Activated naive CD4-positive, alpha-beta T cell treated with anti-CD3 and anti-CD28 coated beads, Interleukin-2, amount 10 ng/mL, durations not matched to agents 7 days and 5 days (primary cell): Measurements from ENCODE around the gene SLC9A1.
"Not testable (repeated sequence)": the region's sequence is repeated elsewhere in the genome, so short reads cannot be mapped to it uniquely, and the experiment has no call there.

Experiments used
- CTCF ChIA-PET: fragments of 350-600 bp; sonication (Branson Sonifier 250); formaldehyde crosslinking; loops from one replicate; lab custom pipeline; 2021; ENCODE audit warnings: antibody characterized with exemption; lab: Charles Lee
- DNase-seq: peaks from one replicate; pipeline ENCODE4 v3.0.0-alpha.2; 2020
- H3K27ac Mint-ChIP-seq: one replicate; pipeline ENCODE4 v1.8.0; 2021; ENCODE audit warnings: mild to moderate bottlenecking, moderate library complexity, mixed read lengths
- H3K27me3 Mint-ChIP-seq: one replicate; pipeline ENCODE4 v1.8.0; 2021; ENCODE audit warnings: mild to moderate bottlenecking, mixed read lengths
- H3K36me3 Mint-ChIP-seq: one replicate; pipeline ENCODE4 v1.8.0; 2021; ENCODE audit warnings: mixed read lengths
- H3K4me1 Mint-ChIP-seq: one replicate; pipeline ENCODE4 v1.8.0; 2021; ENCODE audit warnings: mixed read lengths
- H3K4me3 Mint-ChIP-seq: one replicate; pipeline ENCODE4 v1.8.0; 2021; ENCODE audit warnings: mild to moderate bottlenecking, moderate library complexity, mixed read lengths
- H3K9me3 Mint-ChIP-seq: one replicate; pipeline ENCODE4 v1.8.0; 2021; ENCODE audit warnings: mixed read lengths

Gene SLC9A1

GRCh38 chr1:27136236-27136551, 18.7 kb downstream of the SLC9A1 start:
- no peaks in the 10 kb centered on the region for H3K27me3 Mint-ChIP-seq
- H3K4me1 Mint-ChIP-seq: peaks cover 43% of the 10 kb centered on the region
- no peak overlapping the region for H3K4me3 Mint-ChIP-seq
- peak overlapping the region; percentile 99 for H3K27ac Mint-ChIP-seq
- DNase-seq: no peak
- CTCF ChIA-PET: interaction anchor here (1.3 to 4.4 kb wide), 3 partner anchors 18 to 147 kb away, joined by 4 to 21 read pairs (median 7); partner anchors contain the start of gene SLC9A1
- H3K9me3 Mint-ChIP-seq: no peaks in the 10 kb centered on the region
- H3K36me3 Mint-ChIP-seq: peaks cover 15% of the 10 kb centered on the region

GRCh38 chr1:27135541-27136235, 19.2 kb downstream of the SLC9A1 start:
- H3K36me3 Mint-ChIP-seq: peaks cover 15% of the 10 kb centered on the region
- H3K4me1 Mint-ChIP-seq: peaks cover 45% of the 10 kb centered on the region
- no peaks in the 10 kb centered on the region for H3K9me3 Mint-ChIP-seq
- CTCF ChIA-PET: interaction anchor here (1.3 to 4.4 kb wide), 3 partner anchors 19 to 148 kb away, joined by 4 to 21 read pairs (median 7); partner anchors contain the start of gene SLC9A1
- H3K4me3 Mint-ChIP-seq: no peak overlapping the region
- H3K27me3 Mint-ChIP-seq: no peaks in the 10 kb centered on the region
- DNase-seq: no peak
- peak overlapping the region; percentile 99 for H3K27ac Mint-ChIP-seq

- Mint-ChIP-seq H3K9me3 (no peaks in the 10 kb centered on the region), H3K27ac (peak overlapping the region; percentile 52), H3K4me1 (peaks cover 34% of the 10 kb centered on the region), H3K36me3 (peaks cover 15% of the 10 kb centered on the region), H3K27me3 (no peaks in the 10 kb centered on the region), H3K4me3 (no peak overlapping the region)
- CTCF ChIA-PET: interaction anchor here (0.6 to 4.4 kb wide), 3 partner anchors 21 to 38 kb away, joined by 3 to 21 read pairs (median 4); partner anchors contain the start of gene SLC9A1
- no peak for DNase-seq
These were observed 20.9 kb downstream of the SLC9A1 start for GRCh38 chr1:27133991-27134390.

- no peak for DNase-seq
- CTCF ChIA-PET: interaction anchor here (4.4 kb wide), 1 partner anchor 21 kb away, joined by 21 read pairs; no protein-coding TSS in a partner anchor
- H3K4me3 Mint-ChIP-seq: no peak overlapping the region
- peaks cover 29% of the 10 kb centered on the region for H3K4me1 Mint-ChIP-seq
- H3K27ac Mint-ChIP-seq: no peak overlapping the region
- H3K9me3 Mint-ChIP-seq: no peaks in the 10 kb centered on the region
- H3K36me3 Mint-ChIP-seq: peaks cover 11% of the 10 kb centered on the region
- H3K27me3 Mint-ChIP-seq: no peaks in the 10 kb centered on the region
These were observed 21.8 kb downstream of the SLC9A1 start for GRCh38 chr1:27133158-27133557.

GRCh38 chr1:27132624-27133023, 22.3 kb downstream of the SLC9A1 start:
- DNase-seq: no peak
- Mint-ChIP-seq H3K27ac (no peak overlapping the region), H3K4me1 (peaks cover 23% of the 10 kb centered on the region)

GRCh38 chr1:27132147-27132546, 22.8 kb downstream of the SLC9A1 start:
- no peaks in the 10 kb centered on the region for H3K27me3 Mint-ChIP-seq
- H3K36me3 Mint-ChIP-seq: peaks cover 6% of the 10 kb centered on the region
- CTCF ChIA-PET: no interaction called here
- peaks cover 18% of the 10 kb centered on the region for H3K4me1 Mint-ChIP-seq
- H3K27ac Mint-ChIP-seq: no peak overlapping the region
- no peaks in the 10 kb centered on the region for H3K9me3 Mint-ChIP-seq
- no peak overlapping the region for H3K4me3 Mint-ChIP-seq
- no peak for DNase-seq

More at GRCh38 chr1:27132624-27133023, 22.3 kb downstream of the SLC9A1 start:
- H3K9me3 Mint-ChIP-seq: no peaks in the 10 kb centered on the region
- CTCF ChIA-PET: no interaction called here
- H3K27me3 Mint-ChIP-seq: no peaks in the 10 kb centered on the region
- H3K36me3 Mint-ChIP-seq: peaks cover 6% of the 10 kb centered on the region
- no peak overlapping the region for H3K4me3 Mint-ChIP-seq

GRCh38 chr1:27130798-27131197, 24.1 kb downstream of the SLC9A1 start:
- Mint-ChIP-seq H3K9me3 (no peaks in the 10 kb centered on the region), H3K4me3 (no peak overlapping the region), H3K36me3 (peaks cover 10% of the 10 kb centered on the region), H3K27ac (no peak overlapping the region), H3K4me1 (peaks cover 6% of the 10 kb centered on the region), H3K27me3 (no peaks in the 10 kb centered on the region)
- no peak for DNase-seq
- CTCF ChIA-PET: no interaction called here

- no peak for DNase-seq
- Mint-ChIP-seq H3K4me1 (peaks cover 2% of the 10 kb centered on the region), H3K9me3 (no peaks in the 10 kb centered on the region), H3K27ac (no peak overlapping the region), H3K36me3 (peaks cover 6% of the 10 kb centered on the region), H3K4me3 (no peak overlapping the region), H3K27me3 (no peaks in the 10 kb centered on the region)
- CTCF ChIA-PET: no interaction called here
These were observed 25.7 kb downstream of the SLC9A1 start for GRCh38 chr1:27129225-27129624.

GRCh38 chr1:27127419-27127818, 27.5 kb downstream of the SLC9A1 start:
- CTCF ChIA-PET: interaction anchor here (0.5 kb wide), 1 partner anchor 84 kb away, joined by 3 read pairs; no protein-coding TSS in a partner anchor
- no peaks in the 10 kb centered on the region for H3K9me3 Mint-ChIP-seq
- H3K27ac Mint-ChIP-seq: no peak overlapping the region
- no peak overlapping the region for H3K4me3 Mint-ChIP-seq
- H3K27me3 Mint-ChIP-seq: no peaks in the 10 kb centered on the region
- DNase-seq: no peak
- peaks cover 2% of the 10 kb centered on the region for H3K4me1 Mint-ChIP-seq
- H3K36me3 Mint-ChIP-seq: peaks cover 4% of the 10 kb centered on the region

- no peaks in the 10 kb centered on the region for H3K9me3 Mint-ChIP-seq
- H3K4me1 Mint-ChIP-seq: peaks cover 2% of the 10 kb centered on the region
- no peaks in the 10 kb centered on the region for H3K27me3 Mint-ChIP-seq
- no peak overlapping the region for H3K27ac Mint-ChIP-seq
- DNase-seq: no peak
- H3K4me3 Mint-ChIP-seq: no peak overlapping the region
- H3K36me3 Mint-ChIP-seq: peaks cover 4% of the 10 kb centered on the region
- CTCF ChIA-PET: no interaction called here
These were observed 28.5 kb downstream of the SLC9A1 start for GRCh38 chr1:27126391-27126790.

- CTCF ChIA-PET, H3K36me3 Mint-ChIP-seq, H3K9me3 Mint-ChIP-seq, H3K4me1 Mint-ChIP-seq, H3K27me3 Mint-ChIP-seq, H3K27ac Mint-ChIP-seq, DNase-seq, H3K4me3 Mint-ChIP-seq: not testable (repeated sequence)
These were observed 29.8 kb downstream of the SLC9A1 start for GRCh38 chr1:27125125-27125524.

- Mint-ChIP-seq H3K27me3 (no peaks in the 10 kb centered on the region), H3K9me3 (no peaks in the 10 kb centered on the region), H3K36me3 (peaks cover 4% of the 10 kb centered on the region), H3K27ac (no peak overlapping the region), H3K4me1 (no peaks in the 10 kb centered on the region), H3K4me3 (no peak overlapping the region)
- CTCF ChIA-PET: interaction anchor here (0.8 to 1.1 kb wide), 2 partner anchors 11 to 12 kb away, joined by 4 to 5 read pairs; no protein-coding TSS in a partner anchor
- DNase-seq: no peak
These were observed 30.5 kb downstream of the SLC9A1 start for GRCh38 chr1:27124405-27124804.

- no peak for DNase-seq
- CTCF ChIA-PET: no interaction called here
- Mint-ChIP-seq H3K4me1 (no peaks in the 10 kb centered on the region), H3K27me3 (no peaks in the 10 kb centered on the region), H3K4me3 (no peak overlapping the region), H3K36me3 (peaks cover 4% of the 10 kb centered on the region), H3K9me3 (no peaks in the 10 kb centered on the region), H3K27ac (no peak overlapping the region)
These were observed 32.3 kb downstream of the SLC9A1 start for GRCh38 chr1:27122652-27123051.

- DNase-seq: no peak
- Mint-ChIP-seq H3K4me1 (peaks cover 9% of the 10 kb centered on the region), H3K27ac (no peak overlapping the region), H3K9me3 (no peaks in the 10 kb centered on the region), H3K36me3 (no peaks in the 10 kb centered on the region), H3K4me3 (no peak overlapping the region), H3K27me3 (no peaks in the 10 kb centered on the region)
- CTCF ChIA-PET: interaction anchor here (1.0 to 1.5 kb wide), 2 partner anchors 9 to 176 kb away, joined by 4 to 5 read pairs; no protein-coding TSS in a partner anchor
These were observed 34.1 kb downstream of the SLC9A1 start for GRCh38 chr1:27120854-27121253.

- Mint-ChIP-seq H3K4me3 (no peak overlapping the region), H3K36me3 (peaks cover 11% of the 10 kb centered on the region), H3K27me3 (no peaks in the 10 kb centered on the region), H3K9me3 (no peaks in the 10 kb centered on the region), H3K4me1 (peaks cover 34% of the 10 kb centered on the region), H3K27ac (no peak overlapping the region)
- CTCF ChIA-PET: interaction anchor here (1.5 kb wide), 1 partner anchor 9 kb away, joined by 4 read pairs; no protein-coding TSS in a partner anchor
- DNase-seq: no peak
These were observed 36.6 kb downstream of the SLC9A1 start for GRCh38 chr1:27118440-27118689.
